Mammary epithelial cell (primary cell): Measurements from ENCODE around the gene TTC3.

Experiments
- CTCF ChIP-seq, 2 donors: IDR thresholded peaks in 1 of 2; conservative IDR thresholded peaks in 1 of 2; 2 replicates each; pipeline ENCODE4 v1.5.1; 2011 to 2012; ENCODE audit warnings: inconsistent platforms in 2 of 2, low read length in 2 of 2, mild to moderate bottlenecking in 2 of 2, control low read depth in 1 of 2, low read depth in 1 of 2; ENCODE audit not compliant: insufficient read depth in 1 of 2; ENCODE audit errors: extremely low read depth in 1 of 2
- EZH2 ChIP-seq: IDR thresholded peaks from 2 replicates; pipeline ENCODE4 v1.6.1; 2012; ENCODE audit warnings: low read length, inconsistent platforms, borderline replicate concordance

GRCh38 chr21:37060296-37060695 is 12.8 kb upstream of the TTC3 start:
- peak; percentile 7 to 23 for TF ChIP-seq CTCF (conservative IDR thresholded peaks at IDR 0.05 in 1 of 2, IDR thresholded peaks at IDR 0.05 in 1 of 2; ENCODE audit: extremely low read depth in 1 of 2, insufficient read depth in 1 of 2, low read depth in 1 of 2, low read length in 2 of 2)
- no peak for TF ChIP-seq EZH2
